RWPE1 (cell line): Measurements from ENCODE around the gene PCSK7.

ENCODE experiments used
- CTCF ChIA-PET: fragments of 350-600 bp; sonication (Branson Sonifier 250); formaldehyde crosslinking; extraction: SDS; loops from one replicate; lab custom pipeline; 2021; lab: Yijun Ruan, JAX
- POLR2A ChIA-PET: fragments of 400-600 bp; formaldehyde crosslinking; extraction: SDS; loops from one replicate; lab custom pipeline; 2020; ENCODE audit warnings: antibody characterized with exemption; ENCODE audit not compliant: low non-redundant PET; lab: Yijun Ruan, JAX
- DNase-seq: peaks from one replicate; pipeline ENCODE4 v3.0.0; 2012; ENCODE audit warnings: low spot score
- H3K27ac ChIP-seq: fragments of 450-650 bp; 2 replicates; pipeline ENCODE4 v1.5.1; 2017
- CTCF ChIP-seq: fragments of 450-650 bp; conservative IDR thresholded peaks from 2 replicates; pipeline ENCODE4 v1.5.1; 2017; ENCODE audit warnings: low read depth, mild to moderate bottlenecking

PCSK7 gene

GRCh38 chr11:117226388-117227385, 5.2 kb downstream of the PCSK7 start:
- DNase-seq, result peak; percentile 62
- no peak overlapping the region for H3K27ac ChIP-seq
- POLR2A ChIA-PET, result interaction anchor here (0.5 kb wide), 1 partner anchor 117 kb away, joined by 4 read pairs; no protein-coding TSS in a partner anchor
- CTCF ChIA-PET, result interaction anchor here (0.6 to 2.0 kb wide), 15 partner anchors 10 to 720 kb away, joined by 3 to 12 read pairs (median 3); no protein-coding TSS in a partner anchor
- peak; percentile 81 for TF ChIP-seq CTCF

GRCh38 chr11:117225553-117226170, 6.2 kb downstream of the PCSK7 start:
- no peak overlapping the region for H3K27ac ChIP-seq
- DNase-seq, result no peak
- POLR2A ChIA-PET, result interaction anchor here (0.7 kb wide), 1 partner anchor 163 kb away, joined by 6 read pairs; no protein-coding TSS in a partner anchor
- TF ChIP-seq CTCF, result no peak
- CTCF ChIA-PET, result interaction anchor here (0.6 to 2.0 kb wide), 5 partner anchors 9 to 534 kb away, joined by 4 to 12 read pairs (median 4); no protein-coding TSS in a partner anchor

GRCh38 chr11:117223741-117224689, 7.9 kb downstream of the PCSK7 start:
- no peak for DNase-seq
- POLR2A ChIA-PET, result no interaction called here
- TF ChIP-seq CTCF, result no peak
- no peak overlapping the region for H3K27ac ChIP-seq
- CTCF ChIA-PET, result no interaction called here

GRCh38 chr11:117222991-117223740, 8.7 kb downstream of the PCSK7 start:
- CTCF ChIA-PET, result no interaction called here
- H3K27ac ChIP-seq, result no peak overlapping the region
- TF ChIP-seq CTCF, result no peak
- DNase-seq, result no peak
- POLR2A ChIA-PET, result no interaction called here

GRCh38 chr11:117221775-117222517, 9.9 kb downstream of the PCSK7 start:
- peak overlapping the region; percentile 47 for H3K27ac ChIP-seq
- DNase-seq, result no peak
- TF ChIP-seq CTCF, result no peak
- ChIA-PET POLR2A (no interaction called here), CTCF (no interaction called here)
